Calu3 (cell line): Measurements from ENCODE around the gene TFPI2. TPM values are rescaled to one million over a fixed set of nuclear protein-coding genes. Genes with fewer than 3 reads are reported as not detected.

ENCODE experiments used
- Bru-seq: library from RNA; stranded (reverse); fragments of 400-500 nt; gene quantifications from one replicate; lab custom pipeline; 2021; lab: Mats Ljungman, UMichigan
- BruChase-seq, 2 experiments: library from RNA; stranded (reverse); fragments of 400-500 nt; gene quantifications; one replicate each; lab custom pipeline; 2021; lab: Mats Ljungman, UMichigan
- BruUV-seq: library from RNA; stranded (reverse); fragments of 400-500 nt; replicated peaks from 2 replicates; lab custom pipeline; 2021; lab: Mats Ljungman, UMichigan
- CTCF ChIA-PET: fragments of 300-600 bp; sonication (Branson Sonifier 250); formaldehyde crosslinking; loops from one replicate; lab custom pipeline; 2022; ENCODE audit warnings: antibody characterized with exemption; lab: Charles Lee
- DNase-seq: peaks from one replicate; pipeline ENCODE4 v3.0.0; 2022
- H3K27ac Mint-ChIP-seq: one replicate; pipeline ENCODE4 v1.8.0; 2022; ENCODE audit warnings: mixed read lengths; ENCODE audit not compliant: unreplicated experiment
- H3K27me3 Mint-ChIP-seq: one replicate; pipeline ENCODE4 v1.8.0; 2022; ENCODE audit warnings: mixed read lengths; ENCODE audit not compliant: unreplicated experiment
- H3K36me3 Mint-ChIP-seq: one replicate; pipeline ENCODE4 v1.8.0; 2022; ENCODE audit warnings: mild to moderate bottlenecking, moderate library complexity, mixed read lengths; ENCODE audit not compliant: insufficient read depth, unreplicated experiment
- H3K4me1 Mint-ChIP-seq: one replicate; pipeline ENCODE4 v1.8.0; 2022; ENCODE audit warnings: mild to moderate bottlenecking, low read depth, mixed read lengths; ENCODE audit not compliant: unreplicated experiment
- H3K4me3 Mint-ChIP-seq: one replicate; pipeline ENCODE4 v1.8.0; 2022; ENCODE audit warnings: mild to moderate bottlenecking, low read depth, moderate library complexity, mixed read lengths; ENCODE audit not compliant: unreplicated experiment
- H3K9me3 Mint-ChIP-seq: one replicate; pipeline ENCODE4 v1.8.0; 2022; ENCODE audit warnings: low read depth, mixed read lengths; ENCODE audit not compliant: unreplicated experiment
- CTCF ChIP-seq: fragments of 200-600 bp; IDR thresholded peaks from one replicate; pipeline ENCODE4 v1.8.0; 2022; ENCODE audit warnings: antibody characterized with exemption; ENCODE audit not compliant: unreplicated experiment
- intact Hi-C: fragments of 100-400 bp; cut with micrococcal nuclease; formaldehyde crosslinking; loops from one replicate; pipeline ENCODE4 v1.10.0; 2022; ENCODE audit not compliant: unreplicated experiment
- long read RNA-seq: library from polyadenylated mRNA; stranded (forward); transcript quantifications from one replicate; pipeline ENCODE4 v2.0.0, GENCODE V29; 2022
- total RNA-seq: library from RNA; stranded (reverse); gene quantifications from 2 replicates; pipeline ENCODE4 v1.2.3, GENCODE V29; 2022

The TFPI2 gene
- total RNA-seq (213 and 218 TPM in 2 replicates), Bru-seq, nascent RNA (percentile 99 among the genes with signal in this experiment), BruChase-seq, experiment 1, labeled RNA remaining after a 6-hour chase (percentile 99 among the genes with signal in this experiment), BruChase-seq, experiment 2, labeled RNA remaining after a 2-hour chase (percentile 99 among the genes with signal in this experiment)
- long read RNA-seq, transcript TFPI2-201 (5 exons, 2,445 nt), result major isoform, 303 of 346 reads
- long read RNA-seq, partial matches to known transcripts, result 10 of 346 reads
- long read RNA-seq, other reads (novel, unspliced or antisense), result 29 of 346 reads

GRCh38 chr7:93890464-93891068 is at the start of gene TFPI2:
Gene TFPI2, minus strand, starts transcription at chr7:93890753. Its CDS starts 75 bp downstream, at chr7:93890678.
- BruUV-seq, result no TSS peak
- no peak for TF ChIP-seq CTCF
- CTCF ChIA-PET, result no interaction called here
- Mint-ChIP-seq H3K36me3 (peaks cover 38% of the 10 kb centered on the region), H3K27me3 (no peaks in the 10 kb centered on the region), H3K9me3 (peaks cover 2% of the 10 kb centered on the region), H3K27ac (peak within 1 kb of the TSS; percentile 66), H3K4me1 (peaks cover 42% of the 10 kb centered on the region), H3K4me3 (peak within 1 kb of the TSS; percentile 83)
- peak; percentile 82 for DNase-seq
- intact Hi-C loops, result loop anchor here (5.0 kb wide), 1 partner anchor 197 kb away; no protein-coding TSS in a partner anchor

GRCh38 chr7:93938293-93938692 is 47.7 kb upstream of the TFPI2 start:
- no peak for DNase-seq
- CTCF ChIA-PET, result no interaction called here
- peaks cover 3% of the 10 kb centered on the region for H3K9me3 Mint-ChIP-seq
- no peaks in the 10 kb centered on the region for H3K36me3 Mint-ChIP-seq
- H3K27me3 Mint-ChIP-seq, result no peaks in the 10 kb centered on the region
- no peak for TF ChIP-seq CTCF
- no peak overlapping the region for H3K27ac Mint-ChIP-seq
- H3K4me3 Mint-ChIP-seq, result no peak overlapping the region
- H3K4me1 Mint-ChIP-seq, result no peaks in the 10 kb centered on the region
- intact Hi-C loops, result no loop called here
- BruUV-seq, result no TSS peak

GRCh38 chr7:93937818-93938217 is 47.3 kb upstream of the TFPI2 start:
- Mint-ChIP-seq H3K4me1 (no peaks in the 10 kb centered on the region), H3K4me3 (no peak overlapping the region), H3K27me3 (no peaks in the 10 kb centered on the region), H3K27ac (no peak overlapping the region), H3K36me3 (no peaks in the 10 kb centered on the region), H3K9me3 (peaks cover 3% of the 10 kb centered on the region)
- TF ChIP-seq CTCF, result no peak
- intact Hi-C loops, result no loop called here
- DNase-seq, result no peak
- no TSS peak for BruUV-seq
- CTCF ChIA-PET, result no interaction called here

- DNase-seq, result no peak
- no TSS peak for BruUV-seq
- Mint-ChIP-seq H3K27ac (no peak overlapping the region), H3K4me3 (no peak overlapping the region), H3K36me3 (no peaks in the 10 kb centered on the region), H3K27me3 (no peaks in the 10 kb centered on the region), H3K9me3 (peaks cover 3% of the 10 kb centered on the region), H3K4me1 (no peaks in the 10 kb centered on the region)
- no peak for TF ChIP-seq CTCF
- CTCF ChIA-PET, result no interaction called here
- intact Hi-C loops, result no loop called here
Observed at GRCh38 chr7:93935102-93935501, 44.5 kb upstream of the TFPI2 start.
